Activated T-cell treated with anti-CD3 and anti-CD28 coated beads, Interleukin-2, amount 50 U/mL, for 48 hours (primary cell): ENCODE results near the gene ANAPC15.

ENCODE experiments used
- DNase-seq, 2 experiments: peaks; one replicate each; pipeline ENCODE4 v3.0.0-alpha.2; 2020

ANAPC15 gene

DNA sequence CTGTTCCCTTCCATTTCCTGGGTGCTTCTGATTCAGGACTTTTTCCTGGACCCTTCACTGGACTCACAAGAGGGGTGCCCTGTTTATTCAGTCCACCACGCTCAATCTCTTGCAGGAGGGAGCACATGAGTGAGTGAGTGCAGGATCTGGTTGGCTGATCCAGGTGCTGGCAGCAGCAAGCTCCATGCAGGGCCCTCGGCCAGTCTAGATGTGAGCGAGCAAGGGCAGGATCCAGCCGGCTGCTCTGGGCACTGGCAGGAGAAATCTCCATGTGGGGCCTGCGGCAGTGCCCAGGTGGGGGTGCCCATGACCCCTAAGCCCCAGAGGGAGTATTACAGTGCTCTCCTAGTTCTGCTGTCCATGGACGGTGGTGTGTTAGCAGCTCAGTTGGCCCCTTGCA lies 11.6 kb upstream of the ANAPC15 start:
- DNase-seq, result no peak

- DNase-seq, result no peak
Observed at GRCh38 chr11:72123117-72123653, 10.7 kb upstream of the ANAPC15 start.

GRCh38 chr11:72122607-72123006 lies 10.1 kb upstream of the ANAPC15 start:
- no peak for DNase-seq

DNA sequence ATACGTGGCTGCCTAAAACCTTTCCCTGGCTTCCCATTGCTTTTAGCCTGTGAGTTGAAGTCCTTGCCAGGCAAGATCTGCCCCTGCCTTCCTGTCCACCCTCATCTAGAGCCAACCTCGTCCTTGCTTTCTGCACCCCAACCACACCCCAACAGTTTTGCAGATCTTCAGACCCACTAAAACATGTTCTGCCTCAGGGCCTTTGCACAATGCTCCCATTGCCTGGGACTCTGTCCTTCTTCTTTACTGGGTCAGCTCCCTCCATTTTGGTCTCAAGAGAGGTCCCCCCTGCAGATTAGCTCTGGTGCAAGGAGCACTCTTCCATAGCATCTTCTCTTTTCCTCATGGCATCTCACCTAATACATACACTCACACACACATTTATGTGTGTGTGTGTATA lies 8.4 kb upstream of the ANAPC15 start:
- no peak for DNase-seq

GRCh38 chr11:72119198-72119597 lies 6.7 kb upstream of the ANAPC15 start:
- DNase-seq, result no peak

DNA sequence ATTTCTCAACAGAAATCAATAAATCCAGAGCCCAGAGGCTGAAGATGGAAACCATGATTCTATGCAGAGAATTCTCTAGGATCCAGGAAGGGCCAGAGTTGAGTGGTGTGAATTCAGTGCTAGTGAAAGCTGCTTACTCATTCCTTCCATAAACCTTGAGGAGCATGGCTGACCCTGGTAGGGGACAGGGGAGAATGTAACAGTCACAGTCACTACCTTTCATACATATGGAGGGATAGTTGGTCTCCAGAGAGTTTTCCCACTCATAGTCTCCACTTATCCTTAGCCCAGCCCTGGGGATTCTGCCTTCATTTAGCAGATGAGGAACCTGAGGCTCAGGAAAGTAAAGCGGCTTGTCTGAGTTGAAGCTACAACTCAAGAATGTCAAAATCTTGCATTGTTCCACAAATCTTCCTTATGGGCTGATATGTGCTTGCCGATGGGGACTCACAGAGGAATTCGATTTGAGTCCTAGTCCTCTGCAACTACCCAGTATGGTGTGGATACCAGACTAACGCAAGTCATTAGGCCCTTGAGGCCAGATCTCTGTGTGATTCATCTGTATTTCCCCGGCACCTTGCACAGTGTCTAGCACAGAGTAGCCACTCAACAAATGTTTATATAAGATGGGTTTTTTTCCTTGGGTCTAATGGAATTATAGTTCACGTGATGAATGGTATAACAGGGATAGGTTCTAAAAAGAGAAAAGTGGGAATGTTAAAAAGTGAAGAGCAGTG lies 3.7 kb upstream of the ANAPC15 start:
- DNase-seq, result no peak

DNA sequence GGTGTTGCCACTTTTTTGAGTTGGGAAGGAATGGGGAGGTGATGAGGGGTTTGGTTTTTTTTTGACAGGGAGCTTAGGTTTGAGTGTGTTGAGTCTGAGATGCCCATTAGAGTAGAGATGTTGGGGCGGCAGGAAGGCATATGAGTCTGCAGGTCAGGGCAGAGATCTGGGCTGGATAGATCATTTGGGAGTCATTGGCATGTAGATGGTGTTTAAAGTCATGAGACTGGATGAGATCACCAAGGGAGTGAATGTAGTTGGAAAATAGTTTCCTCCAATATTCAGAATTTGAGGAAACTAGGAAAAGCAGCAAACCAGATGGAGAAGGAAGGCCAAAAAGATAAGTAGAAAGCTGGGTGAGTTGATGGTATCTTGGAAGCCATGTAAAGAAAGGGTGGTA lies 2.1 kb upstream of the ANAPC15 start:
- DNase-seq, result no peak

DNA sequence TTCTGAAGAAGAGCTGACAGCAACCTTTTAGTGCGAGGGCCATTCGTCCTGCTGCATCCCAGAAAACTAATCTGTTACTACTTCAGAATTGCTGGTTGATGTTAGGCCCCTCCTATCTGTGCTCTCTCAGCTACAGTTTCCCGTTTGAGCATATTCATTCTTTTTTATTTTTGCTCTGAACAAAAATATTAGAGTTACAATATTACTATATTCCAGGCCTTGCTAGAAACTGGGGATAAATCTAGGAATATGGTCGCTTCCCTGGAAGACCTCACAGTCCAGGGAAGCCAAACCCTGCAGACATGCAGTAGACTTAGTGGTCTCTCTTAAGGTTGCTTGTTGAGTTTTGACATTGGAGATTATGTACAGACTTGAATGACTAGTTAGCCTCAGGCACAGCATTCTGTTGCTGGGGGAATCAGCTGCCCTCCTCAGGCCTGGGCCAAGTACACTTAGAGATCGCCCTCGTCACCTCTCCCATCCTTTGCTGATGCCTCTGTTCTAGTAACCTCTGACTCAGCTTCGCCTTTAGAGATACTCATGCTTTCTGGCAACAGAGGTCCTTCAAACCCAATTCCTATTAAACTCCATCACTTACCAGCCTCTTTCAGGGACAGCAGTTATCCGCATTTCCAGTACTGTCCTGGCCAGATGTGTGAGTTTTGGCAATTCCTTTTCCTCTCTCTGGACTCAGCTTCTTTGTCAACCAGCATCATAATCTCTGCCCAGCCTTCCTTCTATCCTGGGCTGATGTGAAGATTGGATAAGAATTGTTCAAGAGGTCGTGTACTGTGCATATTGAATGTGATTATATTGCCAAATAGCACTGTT lies 698 bp upstream of the ANAPC15 start:
- peak in 1 of 2 experiments; percentile 29 for DNase-seq

DNA sequence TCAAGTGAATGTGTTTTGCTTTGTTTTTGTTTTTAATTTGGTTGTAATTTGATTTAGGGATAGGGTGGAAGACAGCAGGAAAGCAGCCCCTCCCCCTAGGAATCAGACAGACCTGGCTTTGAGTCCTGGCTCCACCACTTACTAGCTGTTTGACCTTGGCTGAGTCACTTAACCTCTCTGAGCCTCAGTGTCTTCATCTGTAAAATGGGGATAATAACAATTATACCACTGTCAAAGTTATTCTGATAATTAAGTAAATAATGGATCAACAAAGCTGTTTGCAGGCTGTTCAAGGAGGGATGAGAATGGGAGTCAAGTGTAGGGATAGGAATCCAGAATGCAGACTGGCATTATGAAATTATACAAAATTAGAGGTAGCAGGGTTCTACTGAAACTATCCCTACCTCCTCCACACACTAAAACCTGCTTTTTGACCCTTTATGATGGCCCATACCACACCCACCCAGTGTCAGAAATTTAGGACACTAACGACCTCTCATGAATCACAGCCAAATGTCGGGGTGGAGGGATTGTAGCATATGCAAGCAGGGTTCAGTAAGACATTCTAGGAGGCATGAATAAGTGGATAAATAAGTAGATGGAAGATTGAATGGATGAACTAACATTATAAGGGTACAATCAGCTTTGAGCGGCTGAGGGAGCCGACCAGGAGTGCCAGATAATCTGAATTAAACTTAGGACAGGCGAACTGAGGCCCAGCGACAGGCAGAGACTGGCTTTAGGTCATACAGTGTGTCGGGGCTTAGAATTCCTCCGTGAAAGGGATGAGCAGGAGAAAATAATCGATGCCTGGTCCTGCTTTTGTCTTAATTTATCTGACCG lies 974 bp downstream of the ANAPC15 start:
- no peak for DNase-seq

DNA sequence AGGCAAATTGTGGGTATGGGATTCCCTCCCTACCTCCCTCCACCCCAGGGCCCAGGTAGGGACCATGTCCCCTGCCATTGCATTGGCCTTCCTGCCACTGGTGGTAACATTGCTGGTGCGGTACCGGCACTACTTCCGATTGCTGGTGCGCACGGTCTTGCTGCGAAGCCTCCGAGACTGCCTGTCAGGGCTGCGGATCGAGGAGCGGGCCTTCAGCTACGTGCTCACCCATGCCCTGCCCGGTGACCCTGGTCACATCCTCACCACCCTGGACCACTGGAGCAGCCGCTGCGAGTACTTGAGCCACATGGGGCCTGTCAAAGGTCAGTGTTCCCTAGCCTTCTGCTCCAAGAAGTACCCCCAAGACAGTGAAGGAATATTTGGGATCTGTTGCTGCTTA lies 6.6 kb downstream of the ANAPC15 start, which contains the start of gene TOMT:
Gene TOMT (plus strand): TSS at position 37 of the 400 bp plus-strand sequence. CDS start 28 bp downstream, at position 65.
- no peak for DNase-seq

GRCh38 chr11:72103754-72104167 lies 8.7 kb downstream of the ANAPC15 start:
- no peak for DNase-seq

DNA sequence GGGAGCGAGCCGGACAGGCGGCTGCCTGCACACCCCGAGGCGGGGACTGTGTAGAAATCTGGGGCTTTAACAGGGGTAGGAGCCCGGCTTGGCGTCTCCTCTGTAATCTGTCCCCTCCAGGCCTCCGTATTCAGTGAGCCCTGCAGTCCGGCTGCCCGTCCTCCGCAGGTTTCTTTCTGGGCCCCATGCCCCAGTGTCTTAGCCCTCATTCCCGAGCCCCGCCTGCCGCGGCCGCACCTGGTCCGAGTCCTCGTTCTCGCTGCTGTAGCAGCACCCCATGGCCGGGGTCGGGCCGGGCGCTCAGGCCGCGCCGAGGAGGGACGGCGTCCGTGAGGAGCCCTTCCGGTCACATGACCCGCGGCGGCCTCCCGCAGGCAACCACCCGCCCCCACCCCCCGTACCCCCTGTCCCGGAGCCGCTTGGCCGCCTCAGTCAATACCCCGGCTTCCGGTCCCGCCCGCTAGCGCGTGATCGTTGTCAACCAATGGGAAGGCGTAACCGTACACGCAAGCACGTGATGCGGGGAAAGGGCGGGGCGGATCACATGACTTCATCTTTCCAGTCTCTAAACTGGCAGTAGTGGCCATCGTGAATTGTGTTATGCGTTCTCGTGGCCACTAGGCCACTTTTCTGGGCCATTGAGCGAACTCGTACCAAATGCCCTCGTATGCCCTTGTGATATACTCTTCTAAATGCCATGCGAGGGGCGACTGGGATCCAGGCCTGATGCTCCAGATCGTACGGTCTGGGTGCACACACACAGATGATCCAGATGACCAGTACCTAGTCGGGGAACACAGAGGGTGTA lies 9.3 kb downstream of the ANAPC15 start, which contains the start of gene LAMTOR1:
Gene LAMTOR1 (minus strand): TSS at position 352 of the 808 bp plus-strand sequence. CDS start 73 bp downstream, at position 279.
- DNase-seq, result peak; percentile 99

- no peak for DNase-seq
Observed at GRCh38 chr11:72102631-72102945, 9.9 kb downstream of the ANAPC15 start.

DNA sequence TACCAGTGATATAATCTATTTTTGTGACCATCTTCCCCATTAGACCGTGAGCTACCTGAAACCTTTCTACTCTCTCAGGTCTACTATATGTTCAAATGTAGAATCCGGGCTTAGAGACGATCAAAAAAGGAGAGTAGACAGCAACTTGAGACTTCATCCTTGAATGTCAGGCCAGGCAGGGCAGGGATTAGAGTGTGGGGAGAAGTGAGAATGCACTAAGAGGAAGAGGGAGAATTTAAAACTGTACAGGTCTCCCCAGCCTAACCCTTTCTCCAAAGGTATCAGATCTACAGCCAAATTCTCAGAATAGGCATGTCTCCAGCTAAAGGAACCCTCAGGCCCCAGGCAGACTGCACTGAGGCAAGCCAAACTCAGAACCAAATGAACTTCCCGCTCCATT lies 10.3 kb downstream of the ANAPC15 start:
- no peak for DNase-seq

- DNase-seq, result no peak
Observed at GRCh38 chr11:72100462-72100861, 12.0 kb downstream of the ANAPC15 start.

DNA sequence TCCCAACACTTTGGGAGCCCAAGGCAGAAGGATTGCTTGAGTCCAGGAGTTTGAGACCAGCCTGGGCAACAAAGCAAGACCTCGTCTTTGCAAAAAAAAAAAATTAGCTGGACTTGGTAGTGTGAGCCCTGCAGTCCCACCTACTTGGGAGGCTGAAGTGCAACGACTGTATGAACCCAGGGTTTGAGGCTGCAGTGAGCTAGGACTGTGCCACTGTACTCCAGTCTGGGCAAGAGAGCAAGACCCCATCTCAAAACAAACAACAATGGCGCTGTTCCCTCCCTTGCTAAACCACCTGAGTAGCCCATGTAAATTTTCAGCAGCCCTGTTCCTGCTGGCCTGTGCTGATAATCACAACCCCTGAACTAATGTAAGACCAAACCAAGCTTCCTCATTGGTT lies 12.5 kb downstream of the ANAPC15 start:
- DNase-seq, result no peak

- DNase-seq, result no peak
Observed at GRCh38 chr11:72098741-72099140, 13.8 kb downstream of the ANAPC15 start.

GRCh38 chr11:72091292-72091691 lies 21.2 kb downstream of the ANAPC15 start:
- peak; percentile 76 to 77 for DNase-seq

DNA sequence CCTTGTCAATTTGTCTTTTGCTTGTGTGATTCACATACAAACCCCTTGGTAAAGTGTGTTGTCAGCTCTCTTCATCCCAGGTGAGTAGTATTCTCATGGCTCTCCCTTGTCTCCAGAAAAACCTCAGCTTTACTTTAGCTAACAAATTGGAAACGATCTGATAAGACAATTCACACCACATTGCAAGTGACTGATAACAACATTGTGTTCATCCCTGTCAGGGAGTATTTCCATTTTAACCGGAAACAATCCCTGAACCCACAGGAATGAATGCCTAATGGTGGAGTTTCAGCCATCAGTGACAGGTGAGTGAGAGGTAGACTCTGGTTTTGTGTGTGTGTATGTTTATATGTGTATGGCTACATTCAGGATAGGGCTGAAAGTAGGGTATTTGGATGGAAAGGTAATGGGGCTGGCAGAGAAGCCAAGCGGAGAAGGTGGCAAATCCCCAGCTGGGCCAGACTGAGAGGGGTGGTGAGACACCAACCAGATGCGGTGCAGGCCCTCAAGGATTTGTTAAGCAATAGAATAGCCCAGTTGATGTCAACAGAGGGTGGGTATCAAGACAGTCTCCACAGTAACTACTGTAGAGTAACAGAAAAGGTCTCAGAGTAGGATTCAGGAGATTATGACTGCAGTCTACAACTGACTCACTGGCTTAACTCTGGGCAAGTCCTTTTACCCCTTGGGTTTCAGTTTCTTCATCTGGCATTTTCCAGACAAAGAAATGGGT lies 24.3 kb downstream of the ANAPC15 start:
- no peak for DNase-seq

GRCh38 chr11:72085621-72086351 lies 26.7 kb downstream of the ANAPC15 start:
- DNase-seq, result no peak

- no peak for DNase-seq
Observed at GRCh38 chr11:72084965-72085364, 27.5 kb downstream of the ANAPC15 start.
